K562 (cell line): Measurements from ENCODE around the gene LNX2. TPM values are rescaled to one million over a fixed set of nuclear protein-coding genes. Genes with fewer than 3 reads are reported as not detected.

Experiments used
- CAMTA2 ChIP-seq: fragments of 250-450 bp; sonication (Bioruptor Pico); conservative IDR thresholded peaks from 2 replicates; pipeline ENCODE4 v1.5.1; 2022
- CHCHD3 ChIP-seq: fragments of 250-450 bp; sonication (Bioruptor Pico); IDR thresholded peaks from 2 replicates; pipeline ENCODE4 v2.1.2; 2022; ENCODE audit warnings: mild to moderate bottlenecking
- CTCF ChIP-seq, 3 experiments: IDR thresholded peaks in 2 of 3; conservative IDR thresholded peaks in 1 of 3; 2 replicates each; pipeline ENCODE4 v1.5.1; 2011 to 2012; ENCODE audit warnings: low read length in 3 of 3, mild to moderate bottlenecking in 3 of 3, control low read depth in 2 of 3, improper control_type of control experiment in 1 of 3, inconsistent platforms in 1 of 3, low read depth in 1 of 3, mixed read lengths in 1 of 3, moderate library complexity in 1 of 3; ENCODE audit not compliant: insufficient read depth in 2 of 3
- CXXC5 ChIP-seq: fragments of 250-450 bp; sonication (Bioruptor Pico); IDR thresholded peaks from 2 replicates; pipeline ENCODE4 v1.8.0; 2022; ENCODE audit warnings: inconsistent platforms, mild to moderate bottlenecking, moderate library complexity
- E2F1 ChIP-seq: sonication (generic); formaldehyde crosslinking; IDR thresholded peaks from 2 replicates; pipeline ENCODE4 v1.8.1; 2023; ENCODE audit warnings: mild to moderate bottlenecking, missing genetic modification reagents, moderate library complexity
- ERF ChIP-seq: fragments of 450-650 bp; formaldehyde crosslinking; IDR thresholded peaks from 2 replicates; pipeline ENCODE4 v1.4.0; 2020; ENCODE audit warnings: mild to moderate bottlenecking, mixed read lengths
- HDAC6 ChIP-seq: IDR thresholded peaks from 2 replicates; pipeline ENCODE4 v1.6.1; 2012; ENCODE audit warnings: low read depth, mild to moderate bottlenecking, control low read depth, inconsistent platforms, low read length, moderate library complexity
- KLF10 ChIP-seq: fragments of 250-450 bp; sonication (Bioruptor Pico); IDR thresholded peaks from 2 replicates; pipeline ENCODE4 v1.6.1; 2021; ENCODE audit warnings: matching md5 sums
- NR4A1 ChIP-seq, 2 experiments: fragments of 250-450 bp in 1 of 2; fragments of 450-650 bp in 1 of 2; sonication (Bioruptor Pico) in 1 of 2; IDR thresholded peaks; 2 replicates each; pipeline versions ENCODE4 v1.4.0 to v1.6.1; 2016 to 2020; ENCODE audit warnings: mild to moderate bottlenecking in 2 of 2, missing compliant biosample characterization in 1 of 2, missing genetic modification characterization in 1 of 2, moderate library complexity in 1 of 2
- NUFIP1 ChIP-seq: fragments of 450-650 bp; IDR thresholded peaks from 2 replicates; pipeline ENCODE4 v1.6.1; 2018; ENCODE audit not compliant: partially characterized antibody
- POLR2AphosphoS2 ChIP-seq: IDR thresholded peaks from 2 replicates; pipeline ENCODE4 v1.6.1; 2012; ENCODE audit warnings: low read length, improper control_type of control experiment
- POU5F1 ChIP-seq: fragments of 150-350 bp; IDR thresholded peaks from 2 replicates; pipeline ENCODE4 v1.6.1; 2014; ENCODE audit warnings: borderline replicate concordance, low read length, low read depth, mild to moderate bottlenecking; ENCODE audit not compliant: partially characterized antibody
- PREB ChIP-seq: sonication (generic); formaldehyde crosslinking; IDR thresholded peaks from 2 replicates; pipeline ENCODE4 v1.8.1; 2023; ENCODE audit warnings: mild to moderate bottlenecking, missing genetic modification reagents
- RB1 ChIP-seq: fragments of 450-650 bp; IDR thresholded peaks from 2 replicates; pipeline ENCODE4 v1.6.1; 2017; ENCODE audit warnings: low read depth, mild to moderate bottlenecking
- RBBP5 ChIP-seq: fragments of 200-600 bp; sonication (generic); IDR thresholded peaks from 2 replicates; pipeline ENCODE4 v1.6.1; 2012; ENCODE audit warnings: borderline replicate concordance, mild to moderate bottlenecking, low read length, control low read depth, inconsistent platforms; ENCODE audit not compliant: insufficient read depth, poor library complexity, severe bottlenecking
- RBM39 ChIP-seq: fragments of 200-400 bp; formaldehyde crosslinking; optimal IDR thresholded peaks from 2 replicates; pipeline ENCODE3; 2018; ENCODE audit warnings: low read depth, low read length
- U2AF1 ChIP-seq: fragments of 200-400 bp; formaldehyde crosslinking; optimal IDR thresholded peaks from 2 replicates; pipeline ENCODE3; 2017; ENCODE audit warnings: mild to moderate bottlenecking, low read depth, low read length, moderate library complexity
- ZNF445 ChIP-seq: fragments of 250-450 bp; sonication (Bioruptor Pico); IDR thresholded peaks from 2 replicates; pipeline ENCODE4 v1.4.0; 2020; ENCODE audit warnings: low read depth, mild to moderate bottlenecking, moderate library complexity
- ZNF592 ChIP-seq: fragments of 450-650 bp; IDR thresholded peaks from 2 replicates; pipeline ENCODE4 v1.6.1; 2017; ENCODE audit warnings: antibody characterized with exemption, mild to moderate bottlenecking
- polyA plus RNA-seq, 8 experiments: library from polyadenylated mRNA; depleted of rRNA in 4 of 8; stranded (reverse) in 5 of 8; unstranded in 3 of 8; fragments of >200 nt; fragmentation: Nextera tagmentation in 2 of 8; fragmentation: Illumina TruSeq in 1 of 8; extraction: Ambion mirVana in 2 of 8; extraction: Trizol in 1 of 8; gene quantifications; 2 replicates each; pipeline versions ENCODE4 v1.2.1 to v1.2.3, GENCODE V29; 2011 to 2014; ENCODE audit warnings: inconsistent platforms in 1 of 8, missing spikeins in 1 of 8
- total RNA-seq, 7 experiments: library from RNA; depleted of rRNA in 6 of 7; stranded (reverse); fragments of >200 nt in 6 of 7; fragmentation: Illumina TruSeq in 2 of 7; extraction: Trizol in 2 of 7; gene quantifications; 2 replicates each; pipeline versions ENCODE4 v1.2.1 to v1.2.3, GENCODE V29; 2011 to 2021; ENCODE audit warnings: low replicate concordance in 1 of 7

Gene LNX2
- total and polyA plus RNA-seq, 9 of the 15 experiments (the other 6 are each of a cell fraction or from before 2014, with no cell fraction given), result 1.5 to 5.5 (median 4.0) TPM

- TF ChIP-seq CTCF (IDR thresholded peaks at IDR 0.05 in 2 of 3, conservative IDR thresholded peaks at IDR 0.05 in 1 of 3; ENCODE audit: insufficient read depth in 2 of 3, low read depth in 1 of 3, low read length in 3 of 3) (peak; percentile 90 to 99 (median 90)), NR4A1 (CRISPR knock-in tag; IDR thresholded peaks at IDR 0.05) (no peak), NR4A1 (tag; IDR thresholded peaks at IDR 0.05) (no peak), NUFIP1 (no peak), PREB (CRISPR knock-in tag) (0 out of 2 replicates have a peak, but pooled peaks have one; percentile 50), CHCHD3 (CRISPR knock-in tag) (no peak), U2AF1 (no peak), HDAC6 (no peak), CXXC5 (CRISPR knock-in tag) (0 out of 2 replicates have a peak, but pooled peaks have one; percentile 24), RBBP5 (no peak), ERF (no peak), E2F1 (CRISPR knock-in tag) (no peak), CAMTA2 (CRISPR knock-in tag) (no peak), POU5F1 (no peak), ZNF592 (no peak), RB1 (0 out of 2 replicates have a peak, but pooled peaks have one; percentile 42), POLR2AphosphoS2 (no peak), RBM39 (no peak), KLF10 (CRISPR knock-in tag) (no peak), ZNF445 (CRISPR knock-in tag) (no peak)
These were observed 87.1 kb downstream of the LNX2 start (continued) for GRCh38 chr13:27533155-27533643.
